HepG2 (cell line): ENCODE measurements around the gene INSR. TPM values are rescaled to one million over a fixed set of nuclear protein-coding genes. Genes with fewer than 3 reads are reported as not detected.

Source experiments
- CBX5 ChIP-seq: sonication (generic); formaldehyde crosslinking; IDR thresholded peaks from 2 replicates; pipeline ENCODE4 v1.4.0; 2020; ENCODE audit warnings: missing genetic modification reagents, borderline replicate concordance
- CTCF ChIP-seq: sonication (generic); formaldehyde crosslinking; IDR thresholded peaks from 2 replicates; pipeline ENCODE4 v1.5.0; 2020; ENCODE audit warnings: mild to moderate bottlenecking, missing genetic modification reagents, moderate library complexity
- E2F5 ChIP-seq: sonication (generic); formaldehyde crosslinking; conservative IDR thresholded peaks from 2 replicates; pipeline ENCODE4 v1.4.0; 2020; ENCODE audit warnings: missing genetic modification reagents
- FOXP1 ChIP-seq, 2 experiments: fragments of 450-650 bp in 1 of 2; IDR thresholded peaks; 2 replicates each; pipeline ENCODE4 v1.6.1; 2017 to 2018; ENCODE audit warnings: antibody characterized with exemption in 1 of 2
- ISL2 ChIP-seq: sonication (generic); formaldehyde crosslinking; IDR thresholded peaks from 2 replicates; pipeline ENCODE4 v1.5.0; 2020; ENCODE audit warnings: missing genetic modification reagents
- LCORL ChIP-seq, 2 experiments: fragments of 450-650 bp in 1 of 2; sonication (generic) in 1 of 2; formaldehyde crosslinking in 1 of 2; IDR thresholded peaks; 2 replicates each; pipeline versions ENCODE4 v1.5.0 to v1.6.1; 2017 to 2020; ENCODE audit warnings: antibody characterized with exemption in 1 of 2, missing genetic modification reagents in 1 of 2
- SALL1 ChIP-seq: sonication (generic); formaldehyde crosslinking; IDR thresholded peaks from 2 replicates; pipeline ENCODE4 v1.8.0; 2022; ENCODE audit warnings: mild to moderate bottlenecking, missing genetic modification reagents
- SNAPC2 ChIP-seq: sonication (generic); formaldehyde crosslinking; IDR thresholded peaks from 2 replicates; pipeline ENCODE4 v1.8.1; 2022; ENCODE audit warnings: mild to moderate bottlenecking, missing genetic modification reagents
- ZNF121 ChIP-seq: sonication (generic); formaldehyde crosslinking; IDR thresholded peaks from 2 replicates; pipeline ENCODE4 v1.5.0; 2020; ENCODE audit warnings: mild to moderate bottlenecking, missing genetic modification reagents
- ZNF224 ChIP-seq: sonication (generic); formaldehyde crosslinking; IDR thresholded peaks from 2 replicates; pipeline ENCODE4 v1.5.0; 2020; ENCODE audit warnings: mild to moderate bottlenecking, missing genetic modification reagents
- ZNF557 ChIP-seq: sonication (generic); formaldehyde crosslinking; IDR thresholded peaks from 2 replicates; pipeline ENCODE4 v1.4.0; 2020; ENCODE audit warnings: missing genetic modification reagents
- ZNF605 ChIP-seq: sonication (generic); formaldehyde crosslinking; IDR thresholded peaks from 2 replicates; pipeline ENCODE4 v1.8.0; 2022; ENCODE audit warnings: mild to moderate bottlenecking, missing genetic modification reagents
- ZNF766 ChIP-seq: sonication (generic); formaldehyde crosslinking; IDR thresholded peaks from 2 replicates; pipeline ENCODE4 v1.5.0; 2020; ENCODE audit warnings: missing genetic modification reagents, borderline replicate concordance
- ZNF770 ChIP-seq: sonication (generic); formaldehyde crosslinking; IDR thresholded peaks from 2 replicates; pipeline ENCODE4 v1.5.0; 2020; ENCODE audit warnings: mild to moderate bottlenecking, missing genetic modification reagents
- ZNF781 ChIP-seq: sonication (generic); formaldehyde crosslinking; IDR thresholded peaks from 2 replicates; pipeline ENCODE4 v1.5.1; 2020; ENCODE audit warnings: borderline replicate concordance, mild to moderate bottlenecking, missing genetic modification reagents; ENCODE audit errors: not compliant biosample characterization
- polyA plus RNA-seq, 8 experiments: library from polyadenylated mRNA; depleted of rRNA in 3 of 8; stranded (reverse) in 7 of 8; unstranded in 1 of 8; fragments of >200 nt; fragmentation: Illumina TruSeq in 4 of 8; extraction: Trizol in 4 of 8; gene quantifications; 2 replicates each; pipeline versions ENCODE4 v1.2.1 to v1.2.3, GENCODE V29; 2011 to 2016; ENCODE audit warnings: low read depth in 4 of 8, missing spikeins in 1 of 8, mixed read lengths in 1 of 8; ENCODE audit not compliant: insufficient read depth in 1 of 8
- total RNA-seq, 5 experiments: library from RNA; depleted of rRNA; stranded (reverse); fragments of >200 nt; fragmentation: Illumina TruSeq; extraction: Trizol; gene quantifications; 2 replicates each; pipeline ENCODE4 v1.2.3, GENCODE V29; 2016; ENCODE audit warnings: low read depth in 1 of 5
- TF ChIP-seq, protein P1 (sequence below): sonication (generic); formaldehyde crosslinking; IDR thresholded peaks from 2 replicates; pipeline ENCODE4 v1.5.1; 2020; ENCODE audit warnings: missing genetic modification reagents, mild to moderate bottlenecking, borderline replicate concordance
- TF ChIP-seq, protein P2 (sequence below): sonication (generic); formaldehyde crosslinking; IDR thresholded peaks from 2 replicates; pipeline ENCODE4 v1.8.1; 2023; ENCODE audit warnings: missing genetic modification reagents, inconsistent platforms, borderline replicate concordance
- TF ChIP-seq, protein P3 (sequence below): sonication (generic); formaldehyde crosslinking; IDR thresholded peaks from 2 replicates; pipeline ENCODE4 v1.4.0; 2020; ENCODE audit warnings: missing genetic modification reagents

The INSR gene
- total and polyA plus RNA-seq, 2 of the 13 experiments (the other 11 are each of a cell fraction or from before 2014, with no cell fraction given) = 24.2 to 29.8 TPM

DNA sequence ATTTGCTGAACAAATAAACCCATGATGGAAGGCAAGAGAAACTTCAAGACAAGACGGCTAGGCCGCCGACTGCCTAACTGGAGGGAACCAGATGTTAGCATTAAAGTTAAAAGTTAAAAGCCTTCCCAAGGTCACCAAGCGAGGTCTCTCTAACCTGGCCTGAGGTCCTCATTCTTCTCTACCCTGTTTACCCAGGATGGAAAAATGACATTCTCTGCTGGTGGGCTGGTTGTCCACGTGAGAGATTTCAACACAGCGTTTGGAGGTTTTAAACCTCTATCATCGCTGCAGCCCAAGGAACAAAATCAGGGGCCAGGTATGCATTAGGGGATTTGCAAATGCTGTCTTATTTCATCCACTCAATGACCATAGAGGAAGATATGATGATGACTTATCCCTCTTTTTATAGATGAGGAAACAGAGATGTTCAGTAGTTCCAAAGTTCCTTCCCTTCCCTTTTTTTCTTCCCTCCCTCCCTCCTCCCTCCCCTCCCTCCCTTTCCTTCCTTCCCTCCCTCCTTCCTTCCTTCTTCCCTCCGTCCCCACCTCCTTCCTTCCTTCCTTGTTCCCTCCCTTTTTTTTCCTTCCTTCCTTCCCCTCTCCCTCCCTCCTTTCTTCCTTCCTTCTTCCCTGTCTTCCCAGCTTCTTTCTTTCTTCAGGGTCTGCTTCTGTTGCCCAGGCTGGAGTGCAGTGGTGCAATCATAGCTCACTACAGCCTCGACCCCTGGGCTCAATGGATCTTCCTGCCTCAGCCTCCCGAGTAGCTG is 79.7 kb downstream of the INSR start (continued):
- TF ChIP-seq ZNF770 (CRISPR knock-in tag) (peak; percentile 43; the same call in 1 of the 2 replicates), ZNF557 (no peak), FOXP1 (IDR thresholded peaks at IDR 0.05) (no peak), FOXP1 (CRISPR knock-in tag; IDR thresholded peaks at IDR 0.05) (peak; percentile 71), ZNF766 (CRISPR knock-in tag) (0 out of 2 replicates have a peak, but pooled peaks have one; percentile 35), SALL1 (CRISPR knock-in tag) (peak; percentile 94), CTCF (peak; percentile 55), ZNF605 (CRISPR knock-in tag) (peak; percentile 66; the same call in 1 of the 2 replicates), ZNF781 (peak; percentile 18), E2F5 (CRISPR knock-in tag) (no peak), ZNF224 (no peak), ISL2 (peak; percentile 85), SNAPC2 (CRISPR knock-in tag) (peak; percentile 73; the same call in 1 of the 2 replicates), ZNF121 (CRISPR knock-in tag) (peak; percentile 98), LCORL (IDR thresholded peaks at IDR 0.05) (no peak), LCORL (CRISPR knock-in tag; IDR thresholded peaks at IDR 0.05) (peak; percentile 86), CBX5 (CRISPR knock-in tag) (peak; percentile 22; the same call in 1 of the 2 replicates)
- TF ChIP-seq, protein P1, sequence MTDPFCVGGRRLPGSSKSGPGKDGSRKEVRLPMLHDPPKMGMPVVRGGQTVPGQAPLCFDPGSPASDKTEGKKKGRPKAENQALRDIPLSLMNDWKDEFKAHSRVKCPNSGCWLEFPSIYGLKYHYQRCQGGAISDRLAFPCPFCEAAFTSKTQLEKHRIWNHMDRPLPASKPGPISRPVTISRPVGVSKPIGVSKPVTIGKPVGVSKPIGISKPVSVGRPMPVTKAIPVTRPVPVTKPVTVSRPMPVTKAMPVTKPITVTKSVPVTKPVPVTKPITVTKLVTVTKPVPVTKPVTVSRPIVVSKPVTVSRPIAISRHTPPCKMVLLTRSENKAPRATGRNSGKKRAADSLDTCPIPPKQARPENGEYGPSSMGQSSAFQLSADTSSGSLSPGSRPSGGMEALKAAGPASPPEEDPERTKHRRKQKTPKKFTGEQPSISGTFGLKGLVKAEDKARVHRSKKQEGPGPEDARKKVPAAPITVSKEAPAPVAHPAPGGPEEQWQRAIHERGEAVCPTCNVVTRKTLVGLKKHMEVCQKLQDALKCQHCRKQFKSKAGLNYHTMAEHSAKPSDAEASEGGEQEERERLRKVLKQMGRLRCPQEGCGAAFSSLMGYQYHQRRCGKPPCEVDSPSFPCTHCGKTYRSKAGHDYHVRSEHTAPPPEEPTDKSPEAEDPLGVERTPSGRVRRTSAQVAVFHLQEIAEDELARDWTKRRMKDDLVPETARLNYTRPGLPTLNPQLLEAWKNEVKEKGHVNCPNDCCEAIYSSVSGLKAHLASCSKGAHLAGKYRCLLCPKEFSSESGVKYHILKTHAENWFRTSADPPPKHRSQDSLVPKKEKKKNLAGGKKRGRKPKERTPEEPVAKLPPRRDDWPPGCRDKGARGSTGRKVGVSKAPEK = 0 out of 2 replicates have a peak, but pooled peaks have one; percentile 2
- TF ChIP-seq, protein P2, sequence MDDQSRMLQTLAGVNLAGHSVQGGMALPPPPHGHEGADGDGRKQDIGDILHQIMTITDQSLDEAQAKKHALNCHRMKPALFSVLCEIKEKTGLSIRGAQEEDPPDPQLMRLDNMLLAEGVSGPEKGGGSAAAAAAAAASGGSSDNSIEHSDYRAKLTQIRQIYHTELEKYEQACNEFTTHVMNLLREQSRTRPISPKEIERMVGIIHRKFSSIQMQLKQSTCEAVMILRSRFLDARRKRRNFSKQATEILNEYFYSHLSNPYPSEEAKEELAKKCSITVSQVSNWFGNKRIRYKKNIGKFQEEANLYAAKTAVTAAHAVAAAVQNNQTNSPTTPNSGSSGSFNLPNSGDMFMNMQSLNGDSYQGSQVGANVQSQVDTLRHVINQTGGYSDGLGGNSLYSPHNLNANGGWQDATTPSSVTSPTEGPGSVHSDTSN = no peak
- TF ChIP-seq, protein P3, sequence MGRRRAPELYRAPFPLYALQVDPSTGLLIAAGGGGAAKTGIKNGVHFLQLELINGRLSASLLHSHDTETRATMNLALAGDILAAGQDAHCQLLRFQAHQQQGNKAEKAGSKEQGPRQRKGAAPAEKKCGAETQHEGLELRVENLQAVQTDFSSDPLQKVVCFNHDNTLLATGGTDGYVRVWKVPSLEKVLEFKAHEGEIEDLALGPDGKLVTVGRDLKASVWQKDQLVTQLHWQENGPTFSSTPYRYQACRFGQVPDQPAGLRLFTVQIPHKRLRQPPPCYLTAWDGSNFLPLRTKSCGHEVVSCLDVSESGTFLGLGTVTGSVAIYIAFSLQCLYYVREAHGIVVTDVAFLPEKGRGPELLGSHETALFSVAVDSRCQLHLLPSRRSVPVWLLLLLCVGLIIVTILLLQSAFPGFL (CRISPR knock-in tag) = no peak
